Left renal pelvis (tissue), 4 donors: ENCODE data around the gene CTNNBIP1. TPM values are rescaled to one million over a fixed set of nuclear protein-coding genes. Genes with fewer than 3 reads are reported as not detected.
"Not testable (repeated sequence)": the region's sequence is repeated elsewhere in the genome, so short reads cannot be mapped to it uniquely, and the experiment has no call there.

ENCODE experiments used
- DNase-seq, 4 donors: peaks; one replicate each; pipeline ENCODE4 v3.0.0-alpha.2; 2013; ENCODE audit warnings: low read depth in 4 of 4, low spot score in 3 of 4
- polyA plus RNA-seq, 4 donors: library from polyadenylated mRNA; unstranded; fragments of 120-200 nt; gene quantifications; one replicate each; pipeline ENCODE4 v1.2.1, GENCODE V29; 2013; ENCODE audit not compliant: insufficient read length in 4 of 4

The CTNNBIP1 gene, protein sequence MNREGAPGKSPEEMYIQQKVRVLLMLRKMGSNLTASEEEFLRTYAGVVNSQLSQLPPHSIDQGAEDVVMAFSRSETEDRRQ
- 10 to 100 TPM; 30.9 to 35.2 (median 32.6) TPM for polyA plus RNA-seq

DNA sequence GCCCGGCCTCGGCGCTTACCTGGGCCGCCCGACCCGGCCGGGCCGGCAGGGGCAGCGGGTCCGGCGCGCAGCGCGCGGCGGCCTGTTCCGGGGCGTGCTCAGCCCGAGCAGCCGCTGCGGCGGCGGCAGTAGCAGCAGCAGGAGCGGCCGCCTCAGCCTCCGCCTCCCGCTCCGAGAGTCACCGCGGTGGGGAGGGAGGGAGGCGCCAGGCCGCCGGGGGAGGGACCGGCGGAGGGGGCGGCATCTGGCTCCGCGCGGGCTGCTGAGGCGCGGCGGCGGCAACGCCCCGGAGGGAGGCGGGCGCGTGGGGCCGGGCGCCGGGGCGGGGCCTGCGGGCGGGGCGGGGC is at the start of gene CTNNBIP1:
Gene CTNNBIP1, minus strand, starts transcription at position 194 of the 347 bp plus-strand sequence. CDS start 38,205 bp downstream, outside the sequence.
- DNase-seq, result peak in 1 of 4 donors; percentile 95

DNA sequence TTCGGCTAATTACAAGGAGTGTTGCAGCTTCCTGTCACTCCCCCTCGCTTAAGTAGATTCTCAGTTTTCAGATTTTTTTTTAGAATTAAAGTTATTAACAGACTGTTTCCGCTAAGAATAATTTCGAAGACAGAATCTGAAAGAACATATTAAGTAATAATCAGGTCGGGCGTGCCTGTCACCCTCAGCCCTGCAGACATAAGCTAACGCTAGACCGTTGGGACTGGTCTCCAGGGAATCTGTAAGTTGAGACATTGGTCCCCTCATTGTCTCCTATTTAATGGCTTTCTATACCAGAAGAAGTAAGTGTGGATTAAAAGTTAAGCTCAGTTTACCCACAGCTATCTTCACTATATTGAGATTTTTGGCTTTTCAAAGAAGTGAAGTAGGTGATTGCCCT is 47.7 kb upstream of the CTNNBIP1 start:
- no peak for DNase-seq

DNA sequence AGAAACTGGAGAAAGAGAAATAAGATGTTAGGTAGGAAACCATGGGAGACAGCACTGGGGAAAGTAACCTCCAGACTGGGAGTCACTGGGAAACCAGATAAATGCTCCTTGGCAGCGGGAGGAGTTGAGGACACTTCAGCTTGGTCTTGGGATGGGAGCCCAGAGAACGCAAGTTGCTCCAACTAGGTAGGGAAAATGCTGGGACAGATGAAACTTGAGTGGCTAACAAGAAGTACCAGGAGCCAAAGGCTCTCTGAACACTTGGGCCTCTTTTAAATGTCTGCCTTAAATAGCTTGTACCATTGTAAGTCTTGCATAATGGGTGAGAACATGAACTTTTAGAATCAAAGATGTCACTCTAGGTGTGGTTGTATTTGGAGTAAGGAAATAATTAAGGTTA is 36.2 kb upstream of the CTNNBIP1 start:
- no peak for DNase-seq

DNA sequence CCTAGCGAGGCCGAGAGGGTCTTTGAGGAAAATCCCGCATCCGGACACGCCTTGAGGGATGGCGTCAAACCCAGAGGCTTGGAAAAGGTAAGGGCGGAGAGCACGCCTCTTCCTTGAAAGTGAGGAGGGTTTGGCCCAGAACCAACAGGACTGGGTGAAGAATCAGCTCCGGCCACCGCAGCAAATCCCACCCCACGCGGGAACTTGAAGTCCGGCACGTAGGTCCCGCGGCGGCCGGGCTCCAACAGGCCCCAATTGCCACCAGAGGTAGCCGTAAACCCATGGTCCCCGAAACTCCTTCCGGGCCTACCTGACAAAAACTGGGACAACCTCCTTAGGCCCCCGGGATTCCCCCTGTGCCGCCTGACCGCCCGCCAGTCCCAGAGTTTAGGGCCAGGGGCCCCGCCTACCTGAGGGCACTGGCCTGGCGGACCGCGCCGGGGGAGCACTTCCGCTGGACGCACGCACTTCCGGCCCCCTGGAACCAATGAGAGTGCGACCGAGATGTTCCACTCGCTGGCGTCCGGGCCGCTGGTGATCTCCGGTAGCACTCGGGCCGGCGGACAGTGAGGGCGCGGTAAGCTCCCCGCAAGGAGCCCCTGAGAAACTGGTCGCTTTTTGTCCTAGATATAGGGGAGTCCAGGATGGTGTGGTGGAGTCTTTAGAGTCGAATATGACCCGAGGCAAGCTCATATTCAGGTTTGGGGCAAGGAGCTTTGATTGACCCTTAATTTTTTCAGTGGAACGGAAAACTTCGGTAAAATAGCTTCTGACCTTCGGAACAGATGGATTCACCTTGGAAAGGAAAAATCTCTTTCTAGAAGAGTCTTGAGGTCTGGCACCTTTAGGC is 33.1 kb upstream of the CTNNBIP1 start, which contains the start of the genes LZIC and NMNAT1:
Gene LZIC, minus strand, starts transcription at position 453 of the 850 bp plus-strand sequence. CDS start 6,772 bp downstream, outside the sequence.
Gene NMNAT1, plus strand, starts transcription at position 537 of the 850 bp plus-strand sequence. CDS start 28,599 bp downstream, outside the sequence.
- peak; percentile 77 to 89 (median 82) for DNase-seq

DNA sequence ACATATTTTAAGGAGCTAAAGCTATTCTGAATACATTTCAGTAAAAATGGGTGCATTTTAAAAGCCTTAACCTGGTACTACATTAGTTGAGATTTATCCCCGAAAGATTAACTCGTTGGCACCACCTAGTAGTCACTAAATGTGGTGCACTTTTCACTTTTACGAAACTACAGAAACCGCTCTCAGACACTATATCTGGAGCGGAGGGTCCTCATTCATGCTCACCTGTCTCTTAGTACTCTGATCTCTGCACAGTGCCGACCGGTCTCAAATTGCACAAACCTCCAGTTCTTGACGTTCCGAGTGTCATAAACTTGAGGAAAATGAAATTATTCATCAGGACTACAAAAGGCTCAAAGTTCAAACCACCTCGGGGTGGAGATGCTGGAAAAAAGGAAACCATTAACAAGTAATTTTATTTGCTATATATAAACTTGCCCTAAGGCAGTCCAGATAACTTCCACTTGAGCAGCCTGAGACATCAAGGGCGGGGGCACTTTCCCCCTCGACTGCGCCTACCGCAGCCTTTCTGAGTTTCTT is 32.4 kb upstream of the CTNNBIP1 start:
- DNase-seq, result peak in 2 of 4 donors; percentile 16 to 18

DNA sequence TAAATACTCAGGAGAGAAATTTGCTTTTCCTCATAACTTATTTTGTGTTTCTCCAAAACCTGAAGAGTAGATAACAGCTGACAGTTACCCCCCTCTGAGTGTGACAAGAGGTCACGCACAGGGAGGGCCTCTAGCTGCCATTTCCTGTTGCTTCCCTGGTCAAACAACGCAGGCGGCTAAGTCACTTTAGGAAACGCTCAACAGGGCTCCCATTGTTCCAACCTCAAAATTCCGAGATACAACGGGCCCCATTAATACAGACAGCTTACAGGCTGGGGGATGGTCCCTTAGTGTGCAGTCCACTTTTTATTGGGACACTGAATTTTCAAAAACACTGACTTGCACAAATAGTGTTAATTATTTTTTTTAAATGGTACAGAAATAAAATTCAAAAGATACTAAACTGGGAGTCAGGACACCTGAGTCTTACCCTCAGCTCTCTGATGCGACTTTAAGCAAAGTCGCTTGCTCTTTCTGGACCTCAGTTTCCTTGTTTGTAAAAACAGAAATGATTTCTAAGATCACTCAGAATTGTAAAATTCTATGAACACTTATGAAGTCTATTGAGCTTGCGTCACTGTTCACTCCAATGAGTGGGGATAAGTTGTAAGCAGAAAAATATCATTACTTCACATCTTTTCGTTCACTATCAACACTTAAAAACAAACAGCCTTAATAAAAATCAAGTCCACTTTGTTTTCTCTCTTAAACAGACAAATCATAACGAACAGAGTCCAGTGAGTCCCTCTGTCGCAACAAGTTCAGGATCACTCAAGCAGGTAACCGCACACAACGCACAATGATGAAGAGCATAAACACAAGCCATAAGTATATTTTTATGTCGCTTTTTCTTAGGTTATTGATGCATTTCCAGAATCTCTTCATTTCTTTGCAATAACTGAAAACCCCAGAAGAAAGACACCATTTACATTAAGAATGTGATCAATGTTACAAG is 19.6 kb upstream of the CTNNBIP1 start:
- DNase-seq, result no peak

DNA sequence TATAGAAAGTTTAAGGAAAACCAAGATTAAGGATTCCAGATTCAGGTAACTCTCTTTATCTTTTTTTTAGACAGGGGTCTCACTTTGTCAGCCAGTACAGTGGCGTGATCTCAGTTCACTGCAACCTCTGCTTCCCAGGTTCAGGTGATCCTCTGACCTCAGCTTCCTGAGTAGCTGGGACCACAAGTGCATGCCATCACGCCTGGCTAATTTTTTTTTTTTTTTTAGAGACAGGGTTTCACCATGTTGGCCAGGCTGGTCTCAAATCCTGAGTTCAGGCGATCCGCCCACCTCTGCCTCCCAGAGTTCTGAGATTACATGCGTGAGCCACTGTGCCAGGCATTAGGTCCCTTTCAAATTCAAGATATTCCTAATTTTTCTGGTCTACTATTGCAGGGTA is 17.2 kb upstream of the CTNNBIP1 start:
- no peak for DNase-seq

DNA sequence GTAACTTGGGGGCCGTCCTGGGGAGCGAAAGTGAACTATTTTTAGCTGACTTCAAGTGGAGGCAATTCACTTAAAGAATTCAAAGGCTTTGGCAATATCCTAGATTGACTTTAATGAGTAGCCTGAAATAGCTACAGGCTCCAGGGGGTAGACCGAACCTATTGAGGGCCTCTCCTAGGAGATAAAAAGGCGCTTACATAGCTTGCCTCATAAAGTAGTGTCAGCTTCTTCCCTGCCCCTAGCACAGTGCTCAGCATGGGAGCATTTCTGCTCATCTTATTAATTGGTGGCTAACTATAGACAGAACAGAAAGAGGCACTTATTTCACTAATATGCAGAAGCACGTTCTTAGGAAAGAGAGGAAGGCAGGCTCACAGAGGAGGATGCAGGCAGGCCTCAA is 12.3 kb upstream of the CTNNBIP1 start:
- no peak for DNase-seq

DNA sequence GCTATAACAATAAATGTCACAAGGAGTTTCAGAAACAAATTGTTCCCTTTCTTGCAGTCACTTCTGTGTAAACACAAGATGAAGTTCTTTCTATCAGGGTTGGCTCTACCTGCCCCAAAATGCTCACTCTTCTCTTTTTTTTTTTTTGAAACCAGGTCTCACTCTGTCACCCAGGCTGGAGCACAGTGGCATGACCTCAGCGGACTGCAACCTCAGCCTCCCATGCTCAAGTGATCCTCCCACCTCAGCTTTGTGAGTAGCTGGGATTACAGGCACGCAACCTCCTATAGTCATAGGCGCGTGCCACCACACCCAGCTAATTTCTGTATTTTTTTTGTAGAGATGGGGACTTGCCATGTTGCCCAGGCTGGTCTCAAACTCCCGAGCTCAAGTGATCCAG is 10.5 kb upstream of the CTNNBIP1 start:
- DNase-seq, result no peak

DNA sequence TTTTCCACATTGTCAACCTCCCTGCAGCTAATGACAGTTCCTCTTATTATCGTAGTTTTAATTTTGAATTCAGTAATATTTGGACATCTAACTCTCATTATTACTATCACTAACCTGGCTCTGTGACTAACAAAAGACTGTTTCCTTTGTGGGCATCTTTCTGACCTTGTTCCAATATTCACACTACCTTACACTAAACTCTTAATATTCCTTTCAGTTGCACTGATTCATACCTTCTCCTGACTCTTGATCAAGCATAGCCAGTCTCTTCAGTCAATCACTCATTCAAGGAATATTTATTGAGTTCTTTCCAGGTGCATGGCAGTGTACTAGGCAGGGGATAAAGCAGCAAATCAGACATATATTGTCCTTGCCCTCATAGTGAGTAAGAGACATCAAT is 7.8 kb upstream of the CTNNBIP1 start:
- no peak for DNase-seq

DNA sequence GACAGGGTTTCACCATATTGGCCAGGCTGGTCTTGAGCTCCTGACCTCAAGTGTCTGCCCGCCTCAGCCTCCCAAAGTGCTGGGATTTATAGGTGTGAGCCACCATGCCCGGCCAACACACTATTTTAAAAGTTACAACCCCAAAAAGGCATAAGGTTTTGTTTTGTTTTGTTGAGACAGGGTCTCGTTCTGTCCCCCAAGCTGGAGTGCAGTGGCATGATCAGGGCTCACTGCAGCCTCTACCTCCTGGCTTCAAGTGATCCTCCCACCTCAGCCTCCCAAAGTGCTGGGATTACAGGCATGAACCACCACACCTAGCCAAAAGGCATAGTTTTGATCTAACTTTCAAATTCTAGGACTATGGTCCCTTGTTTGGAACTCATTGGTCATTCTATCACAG is 7.4 kb upstream of the CTNNBIP1 start:
- DNase-seq, result not testable (repeated sequence)

DNA sequence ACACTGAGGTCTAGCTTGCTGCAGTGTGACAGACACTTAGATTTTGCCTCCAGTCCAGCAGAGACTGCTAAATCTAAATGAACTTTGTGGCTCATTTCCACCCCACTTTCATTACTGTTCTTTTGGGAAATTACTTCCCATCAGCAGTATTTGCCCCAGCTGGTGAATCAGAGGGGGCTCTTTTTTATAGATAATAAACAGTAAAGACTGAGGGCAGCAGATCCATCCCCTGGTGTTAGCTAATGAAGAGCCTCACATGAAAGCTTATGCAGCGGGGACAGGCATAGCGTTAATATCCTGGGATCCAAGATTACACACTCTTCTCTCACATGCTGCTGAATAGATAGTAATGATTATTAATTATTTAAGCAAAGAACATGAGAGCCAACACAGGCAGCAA is 6.4 kb upstream of the CTNNBIP1 start:
- DNase-seq, result no peak

DNA sequence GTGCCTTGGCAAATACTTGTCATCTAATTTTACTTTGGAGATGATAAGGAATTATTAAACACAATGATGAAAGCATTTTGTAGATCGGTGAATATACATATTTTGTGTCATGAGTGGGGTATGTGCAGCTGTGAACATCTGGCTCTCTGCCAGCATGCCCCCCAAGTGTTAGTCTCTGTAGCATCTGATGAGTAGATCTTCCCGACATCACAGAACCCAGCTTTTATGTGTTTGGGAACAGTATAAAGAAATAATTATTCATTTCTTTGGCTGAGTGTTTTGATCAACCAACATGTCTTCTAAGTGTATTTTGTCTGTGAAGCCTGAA is 4.5 kb upstream of the CTNNBIP1 start:
- no peak for DNase-seq

DNA sequence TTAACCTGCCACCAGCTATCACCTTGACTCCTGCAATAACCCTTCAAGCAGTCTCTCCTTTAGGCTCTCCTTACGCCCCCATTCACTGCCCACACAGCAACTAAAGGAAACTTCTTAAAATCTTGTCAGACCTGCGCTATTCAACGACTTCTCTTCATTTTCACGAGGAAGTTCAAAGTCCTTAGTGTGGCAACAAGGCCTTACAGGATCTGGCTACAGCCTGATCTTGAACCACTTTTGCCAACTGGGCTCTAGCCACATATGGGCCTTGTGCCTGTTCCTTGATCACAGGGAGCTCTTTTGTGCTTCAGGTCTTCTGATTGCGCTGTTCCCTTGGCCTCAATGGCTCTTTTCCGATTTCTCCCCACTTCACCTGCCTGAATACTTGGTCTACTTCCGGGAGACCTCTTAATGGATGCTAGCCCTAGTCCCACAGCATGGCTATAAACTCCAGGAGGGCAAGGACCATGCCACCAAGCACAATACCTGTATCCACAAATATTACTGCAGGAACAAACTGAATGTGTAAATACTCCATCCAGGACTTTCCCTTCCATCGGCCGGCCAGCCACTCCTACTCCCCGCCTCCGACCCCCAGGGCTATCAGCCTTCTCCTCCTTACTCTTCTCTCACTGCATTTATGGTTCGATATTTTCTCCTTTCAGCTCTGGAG is 2.3 kb upstream of the CTNNBIP1 start:
- no peak for DNase-seq

DNA sequence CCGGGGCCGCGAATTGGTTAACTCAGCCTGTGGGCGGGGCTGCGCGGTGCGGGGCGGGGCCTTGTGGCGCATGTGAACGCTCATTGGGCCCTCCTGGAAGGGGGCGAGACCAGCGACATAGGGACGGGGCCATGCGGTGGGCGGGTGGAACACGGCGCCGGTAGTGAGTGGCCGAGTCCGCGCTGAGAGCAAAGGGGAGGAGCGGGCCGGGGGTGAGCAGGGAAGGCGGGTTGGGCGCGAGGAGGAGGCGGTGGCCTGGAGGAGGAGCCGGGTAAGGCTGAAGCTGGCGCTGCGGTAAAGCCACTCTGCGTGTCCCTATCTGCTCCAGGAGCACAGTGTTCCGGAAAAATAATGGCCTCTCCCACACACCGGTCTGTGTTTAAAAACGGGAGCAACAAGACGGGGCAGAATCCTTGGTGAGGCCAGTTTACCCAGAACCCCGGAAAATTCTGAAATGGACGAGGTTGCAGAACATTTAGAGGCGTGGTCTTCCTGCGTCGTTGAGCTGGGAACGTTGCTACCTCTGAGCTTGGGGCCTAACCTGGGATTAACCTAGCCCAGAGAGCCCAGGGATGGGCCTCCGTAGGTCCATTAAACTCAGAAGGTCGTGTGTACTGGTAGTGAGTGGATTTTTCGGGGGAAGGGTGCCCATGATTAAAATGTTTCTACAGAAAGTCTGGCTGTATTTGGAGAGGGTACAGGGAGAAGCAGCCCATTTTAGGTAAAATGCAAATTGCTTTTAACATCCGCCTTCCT is 532 bp upstream of the CTNNBIP1 start:
- peak in 3 of 4 donors; percentile 95 to 97 (median 96) for DNase-seq

DNA sequence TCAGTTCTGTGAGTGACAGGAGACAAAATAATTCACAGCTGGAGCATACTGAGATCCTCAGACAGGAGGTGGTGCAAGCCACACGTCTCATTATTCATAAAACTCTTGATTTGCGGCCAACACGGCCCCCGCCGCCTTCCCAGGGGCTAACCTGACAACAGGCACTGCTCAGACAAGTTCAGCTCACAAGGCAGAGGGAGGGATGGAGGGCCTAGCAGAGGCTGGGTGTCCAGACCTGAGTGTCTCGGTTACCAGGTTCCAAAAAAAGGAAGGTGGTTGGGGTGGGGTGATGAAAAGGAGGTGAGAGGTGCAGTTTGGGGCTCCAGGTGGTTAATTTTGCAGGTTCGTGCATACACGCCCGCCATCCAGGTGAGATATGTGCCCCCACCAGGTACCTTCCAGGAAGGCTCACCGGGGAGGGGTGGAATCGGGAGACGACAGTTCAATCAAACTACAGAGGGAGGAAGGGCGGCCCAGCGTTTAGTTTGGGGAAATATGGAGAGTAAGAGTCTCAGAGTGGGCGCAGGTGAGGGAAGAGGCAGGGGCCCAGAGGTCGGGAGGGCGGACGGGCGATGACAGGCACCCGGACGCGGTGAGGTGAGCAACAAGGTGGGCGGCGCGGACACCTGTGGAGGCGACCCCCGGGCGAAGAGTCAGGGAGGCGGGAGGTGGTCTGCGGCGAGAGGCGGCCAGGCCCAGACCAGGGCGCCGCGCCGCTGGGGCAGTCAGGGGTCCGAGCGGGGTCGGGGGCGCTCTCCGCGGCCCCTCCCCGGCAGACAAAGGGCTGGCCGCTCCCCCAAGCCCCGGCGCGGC is 629 bp downstream of the CTNNBIP1 start:
- no peak for DNase-seq

DNA sequence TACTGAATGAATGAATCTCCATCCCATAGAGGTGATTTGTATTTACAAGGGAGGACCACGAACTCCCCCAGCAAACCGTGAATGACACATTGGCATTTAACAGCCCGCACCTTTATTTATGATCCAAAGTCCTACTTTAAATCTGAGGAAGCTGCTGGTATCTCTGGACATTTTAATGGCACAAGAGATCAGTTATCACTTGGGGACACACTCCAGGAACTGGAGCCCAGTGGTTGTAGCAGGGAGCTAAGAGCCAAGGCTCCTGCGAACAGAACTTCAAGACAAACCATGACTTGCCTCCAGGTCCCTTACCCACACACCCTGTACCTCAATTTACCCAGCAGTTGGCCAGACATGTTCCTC is 1.2 kb downstream of the CTNNBIP1 start:
- DNase-seq, result no peak

DNA sequence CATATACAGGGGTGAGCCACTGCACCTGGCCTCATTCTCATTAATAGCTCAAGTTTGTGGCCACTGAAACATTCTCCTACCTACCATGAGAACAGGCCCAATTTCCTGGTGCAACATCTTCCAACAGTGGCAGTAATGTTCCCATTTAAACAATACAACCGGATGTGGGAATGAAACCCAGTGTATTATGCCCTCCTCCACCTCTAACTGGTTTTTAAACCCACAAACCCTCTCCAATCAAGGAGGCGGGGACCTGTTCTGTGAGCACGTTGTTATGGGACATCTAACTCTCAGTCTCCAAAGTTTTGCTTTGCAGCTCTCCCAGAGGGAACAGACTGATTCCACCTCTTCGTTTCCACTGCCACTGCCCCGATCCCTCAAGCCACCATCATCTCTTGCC is 2.6 kb downstream of the CTNNBIP1 start:
- DNase-seq, result no peak

DNA sequence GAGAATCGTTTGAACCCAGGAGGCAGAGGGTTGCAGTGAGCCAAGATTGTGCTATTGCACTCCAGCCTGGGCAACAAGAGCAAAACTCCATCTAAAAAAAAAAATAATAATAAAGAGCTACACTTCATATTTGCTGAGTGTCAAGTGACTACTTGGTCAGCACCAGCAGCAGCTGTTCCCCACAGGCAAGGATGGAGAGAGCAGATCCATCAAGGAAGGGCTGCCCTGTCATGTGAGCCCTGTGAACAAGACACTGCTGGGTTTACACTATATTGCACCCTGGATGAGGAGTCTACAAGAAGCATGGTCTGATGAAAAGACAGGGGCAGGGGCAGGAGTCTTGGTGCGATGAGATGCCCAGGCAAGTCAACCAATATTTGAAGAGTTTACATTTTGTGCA is 3.6 kb downstream of the CTNNBIP1 start:
- DNase-seq, result no peak
